ENCODE results near the gene GTF3C2.

The GTF3C2 gene

GRCh38 chr2:27356382-27357181 is at the start of gene GTF3C2:
GTF3C2 (minus strand) TSS chr2:27356764; CDS start chr2:27343554, 13,210 bp downstream.
- DNase-seq: peak; percentile 96

DNA sequence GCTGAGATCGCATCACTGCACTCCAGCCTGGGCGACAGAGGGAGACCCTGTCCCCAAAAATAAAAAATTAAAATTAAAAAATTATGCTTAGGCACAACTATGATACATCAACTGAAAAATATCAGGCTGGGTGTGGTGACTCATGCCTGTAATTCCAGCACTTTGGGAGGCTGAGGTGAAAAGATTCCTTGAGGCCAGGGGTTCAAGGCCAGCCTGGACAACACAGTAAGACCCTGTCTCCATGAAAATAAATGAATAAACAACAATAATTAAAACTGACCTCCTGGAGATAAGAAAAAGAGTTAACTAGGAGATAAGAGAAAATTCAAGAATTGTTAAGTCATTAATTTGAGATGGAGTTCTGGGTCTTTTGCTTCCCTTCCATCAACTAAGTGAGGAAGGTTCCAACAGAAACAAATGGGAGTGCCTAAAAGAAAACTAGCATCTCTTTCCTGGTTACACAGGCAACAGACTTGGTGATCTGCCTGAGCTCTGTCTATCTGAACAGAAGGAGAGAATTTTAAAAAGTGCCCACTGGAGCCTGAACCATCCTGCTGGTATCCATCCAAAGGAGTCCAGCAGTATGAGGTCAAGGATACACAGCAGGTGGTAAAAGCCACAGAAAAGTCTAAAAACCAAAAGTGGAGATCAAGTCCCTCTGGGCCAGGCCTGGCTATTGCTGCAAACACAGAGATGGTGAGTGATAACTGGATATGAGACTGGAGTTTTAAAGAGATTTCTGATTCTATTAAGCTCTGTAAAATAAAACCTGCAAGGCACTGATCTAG is 44.0 kb upstream of the GTF3C2 start:
- no peak for DNase-seq

- DNase-seq: no peak
Observed at GRCh38 chr2:27398962-27399361, 42.4 kb upstream of the GTF3C2 start.

DNA sequence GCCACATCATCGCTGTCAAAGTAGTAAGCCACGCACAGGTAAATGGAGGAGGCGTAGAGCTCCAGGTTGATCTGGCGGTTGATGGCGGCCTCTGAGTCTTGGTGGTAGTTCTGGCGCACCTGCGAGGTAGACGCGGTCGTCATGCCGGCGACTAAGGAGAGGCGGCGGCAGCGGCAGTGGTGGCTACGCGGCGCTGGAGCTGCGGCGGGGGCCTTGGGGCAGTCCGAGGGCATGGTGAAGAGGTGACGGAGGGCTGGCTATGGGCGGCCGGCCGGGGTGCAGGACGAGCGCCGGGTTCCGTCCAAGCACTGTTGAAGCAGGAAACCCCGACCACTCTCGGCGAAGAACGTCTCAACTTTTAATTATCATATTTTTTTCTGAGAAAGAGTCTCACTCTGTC is 36.7 kb upstream of the GTF3C2 start:
- DNase-seq: no peak

GRCh38 chr2:27390822-27391679 is 34.5 kb upstream of the GTF3C2 start:
- DNase-seq: peak; percentile 23

DNA sequence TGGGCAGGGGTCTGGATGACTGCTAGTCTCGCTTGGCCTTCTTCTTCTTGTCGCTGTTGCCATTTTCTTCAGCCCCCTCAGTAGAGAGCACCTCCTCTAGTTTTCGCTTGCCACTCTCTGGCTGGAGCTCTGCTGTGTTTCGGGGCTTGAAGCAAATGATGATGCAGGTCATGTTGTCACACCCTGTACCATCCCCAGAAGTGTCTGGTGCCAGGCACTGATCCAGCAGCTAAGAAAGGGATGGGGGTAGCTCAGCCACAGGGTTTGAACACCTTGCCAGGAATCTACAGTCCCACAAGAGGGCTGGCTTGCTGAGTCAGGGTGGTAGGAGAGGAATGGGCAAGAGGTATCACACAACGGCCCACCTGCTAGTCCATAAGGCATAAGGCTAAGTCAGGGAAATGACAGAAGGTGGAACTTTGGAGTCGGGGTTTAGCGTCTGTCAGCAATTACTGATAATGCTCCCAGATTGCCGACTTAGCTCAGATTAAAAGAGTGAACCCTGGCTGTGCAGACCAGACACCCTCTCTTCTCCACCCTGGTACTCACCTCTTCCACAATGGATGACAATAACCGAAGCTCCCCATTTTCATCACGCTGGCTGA is 25.1 kb upstream of the GTF3C2 start:
- no peak for DNase-seq

DNA sequence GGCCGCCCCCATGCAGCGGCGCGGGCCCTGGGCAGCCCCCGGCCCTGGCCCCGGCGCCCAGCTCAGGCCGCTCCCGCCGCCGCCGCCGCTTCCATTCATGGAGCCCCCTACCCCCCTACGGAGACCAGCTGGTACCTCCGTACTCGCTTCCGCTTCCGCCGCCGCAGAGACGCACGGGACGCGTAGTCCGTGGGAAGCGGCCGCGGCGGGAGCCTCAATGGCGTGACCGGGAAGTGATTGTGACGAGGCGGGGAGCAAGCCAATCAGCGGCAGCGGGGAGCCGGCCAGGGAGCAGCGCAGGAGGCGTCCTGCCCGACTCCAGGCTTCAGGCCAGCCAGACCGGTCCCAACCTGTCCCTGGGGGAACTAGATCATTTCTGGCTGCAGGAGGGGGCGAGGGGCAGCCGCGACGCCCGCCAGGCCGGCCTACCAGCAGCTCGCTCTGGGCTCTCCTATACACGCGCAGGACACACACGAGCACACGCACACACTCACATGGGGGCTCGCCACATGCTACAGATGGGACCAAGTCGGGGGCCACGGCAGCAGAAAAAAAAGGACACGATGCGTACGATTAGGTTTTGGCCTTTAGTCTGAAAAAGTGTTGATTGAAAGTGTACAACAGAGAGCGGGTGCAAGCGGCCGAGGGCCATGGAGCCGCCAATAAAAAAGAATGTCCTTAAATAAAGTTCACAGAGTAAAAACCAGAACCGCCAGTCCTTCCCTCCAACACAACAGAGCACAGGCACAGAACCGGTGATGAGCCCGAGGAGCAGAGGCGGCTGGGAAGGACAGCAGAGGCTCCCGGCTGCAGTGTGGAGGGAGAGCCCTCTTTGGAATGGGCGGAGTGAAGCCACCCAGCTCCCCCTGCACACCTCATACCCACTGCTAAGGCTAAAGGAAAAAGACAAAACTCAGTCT is 24.3 kb upstream of the GTF3C2 start, which contains the start of gene ZNF513:
Gene ZNF513, minus strand, starts transcription at position 109 of the 920 bp plus-strand sequence. CDS start 208 bp downstream, outside the sequence.
- DNase-seq: peak; percentile 95

DNA sequence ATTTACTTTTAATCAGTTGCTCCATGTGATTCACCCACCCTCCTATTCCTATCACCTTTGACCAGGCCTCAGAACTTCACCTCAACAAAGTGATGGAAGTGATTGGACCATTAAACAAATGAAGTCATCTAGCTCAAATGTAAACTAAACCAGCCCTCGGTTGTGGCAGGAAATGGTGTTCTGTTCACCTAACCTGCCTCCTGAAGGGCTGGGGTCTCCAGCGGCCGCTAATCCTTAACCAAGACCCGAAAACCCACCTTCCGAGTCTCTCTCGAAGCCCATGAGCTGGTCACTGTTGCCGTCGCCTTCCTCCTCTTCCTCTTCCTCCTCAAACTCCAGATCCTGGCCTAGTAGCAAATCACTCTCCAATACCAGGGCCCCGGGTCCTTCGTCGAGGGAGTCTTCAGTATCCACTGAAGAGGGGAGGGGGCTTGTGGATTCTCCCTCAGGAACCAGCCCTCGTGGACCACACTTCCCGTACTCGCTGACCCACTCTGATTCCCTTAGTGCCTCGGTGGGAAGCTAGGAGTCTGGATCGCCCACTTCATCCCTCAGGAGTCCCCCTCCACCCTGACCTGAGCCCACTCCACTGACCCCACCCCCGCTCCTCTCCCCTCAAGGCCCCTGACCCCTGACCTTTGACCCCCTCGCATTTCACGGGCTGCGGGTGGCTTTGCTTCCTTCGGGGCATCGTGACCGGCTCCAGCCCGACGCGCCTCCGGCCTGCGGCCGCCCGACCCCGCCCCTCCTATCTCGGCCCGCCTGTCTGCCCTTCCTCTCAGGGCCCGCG is 23.5 kb upstream of the GTF3C2 start:
- DNase-seq: peak; percentile 70

DNA sequence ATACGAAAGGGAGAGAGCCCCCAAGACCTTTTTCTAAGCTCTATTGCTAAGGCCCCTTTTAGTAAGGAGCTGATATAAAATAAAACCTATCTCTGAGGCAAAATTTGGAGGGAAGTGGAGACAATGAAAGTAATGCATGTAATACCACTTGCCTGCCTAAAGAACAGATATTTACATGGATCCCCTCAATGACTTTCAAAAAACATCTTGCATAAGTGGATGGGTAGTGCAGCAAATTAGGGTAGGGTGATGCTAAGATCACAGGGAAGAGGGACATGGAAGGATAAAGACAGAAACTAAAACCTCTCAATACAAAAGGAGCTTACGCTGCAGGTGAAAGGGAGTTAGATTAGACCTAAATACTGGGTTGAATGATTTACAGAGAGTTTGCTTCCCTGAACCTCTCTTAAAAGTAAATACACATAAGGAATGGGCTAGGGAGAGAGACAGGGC is 22.8 kb upstream of the GTF3C2 start:
- no peak for DNase-seq

- no peak for DNase-seq
Observed at GRCh38 chr2:27378809-27379290, 22.3 kb upstream of the GTF3C2 start.

DNA sequence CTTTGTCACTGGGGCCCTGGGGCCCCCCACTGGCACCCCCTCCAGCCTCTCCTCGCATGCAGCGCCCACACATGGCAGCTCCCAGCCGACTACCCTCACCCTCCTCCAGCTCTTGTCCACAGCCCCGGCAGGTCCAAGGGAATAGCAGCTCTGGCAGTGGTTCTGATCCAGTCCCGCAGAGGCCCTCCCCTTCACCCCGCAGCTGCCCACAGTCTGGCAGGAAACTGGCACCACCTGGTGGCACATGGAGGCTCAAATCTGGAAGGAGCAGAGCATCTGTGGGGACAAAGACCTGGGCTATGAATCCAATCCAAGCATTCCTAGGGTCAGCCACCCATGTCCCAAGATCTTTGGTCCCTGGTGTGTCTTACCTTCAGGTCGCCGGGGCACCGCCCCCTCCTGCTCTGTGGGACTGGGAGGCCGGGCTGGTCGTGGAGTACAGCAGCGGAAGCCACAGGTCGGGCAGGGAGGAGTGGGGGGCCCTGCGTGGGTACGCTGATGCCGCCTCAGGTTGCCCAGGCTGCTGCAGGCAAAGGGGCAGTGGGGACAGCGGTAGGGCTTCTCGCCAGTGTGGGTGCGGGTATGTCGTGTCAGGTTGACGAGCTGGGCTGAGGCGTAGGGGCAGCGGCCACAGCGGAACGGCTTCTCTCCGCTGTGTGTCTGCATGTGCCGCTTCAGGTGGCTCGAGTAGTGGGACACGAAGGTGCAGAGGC is 21.7 kb upstream of the GTF3C2 start:
- DNase-seq: no peak

GRCh38 chr2:27377618-27378095 is 21.1 kb upstream of the GTF3C2 start:
- no peak for DNase-seq

GRCh38 chr2:27376866-27377617 is 20.5 kb upstream of the GTF3C2 start:
- DNase-seq: no peak

DNA sequence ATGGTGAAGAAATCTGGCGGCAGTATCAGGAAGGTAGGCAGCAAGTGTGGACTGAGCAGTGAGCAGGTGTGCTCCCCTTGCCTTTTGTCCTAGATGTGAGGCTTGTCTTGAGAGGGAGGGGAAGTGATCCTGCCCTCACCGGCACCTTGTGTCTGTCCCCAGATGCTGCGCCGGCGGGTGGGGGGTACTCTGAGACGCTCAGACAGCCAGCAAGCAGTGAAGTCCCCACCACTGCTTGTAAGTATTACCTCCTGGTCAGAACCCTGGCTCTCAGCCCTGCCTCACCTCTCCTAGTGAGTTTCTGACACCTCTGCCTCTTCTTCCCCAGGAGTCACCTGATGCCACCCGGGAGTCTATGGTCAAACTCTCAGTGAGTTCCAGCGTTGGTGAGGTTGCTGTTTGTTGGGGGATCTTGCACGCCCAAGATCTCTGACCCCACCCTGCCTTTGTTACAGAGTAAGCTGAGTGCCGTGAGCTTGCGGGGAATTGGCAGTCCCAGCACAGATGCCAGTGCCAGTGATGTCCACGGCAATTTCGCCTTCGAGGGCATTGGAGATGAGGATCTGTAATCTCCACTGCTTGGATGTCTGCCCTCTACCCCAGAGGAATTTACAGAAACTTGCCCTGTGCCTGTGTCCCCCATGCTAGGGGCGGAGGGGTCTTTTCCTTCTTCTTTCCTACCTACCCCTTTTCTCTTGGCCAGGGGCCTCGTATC is 19.7 kb upstream of the GTF3C2 start:
- no peak for DNase-seq

GRCh38 chr2:27375513-27376099 is 19.0 kb upstream of the GTF3C2 start:
- no peak for DNase-seq

- no peak for DNase-seq
Observed at GRCh38 chr2:27373567-27373966, 17.0 kb upstream of the GTF3C2 start.

DNA sequence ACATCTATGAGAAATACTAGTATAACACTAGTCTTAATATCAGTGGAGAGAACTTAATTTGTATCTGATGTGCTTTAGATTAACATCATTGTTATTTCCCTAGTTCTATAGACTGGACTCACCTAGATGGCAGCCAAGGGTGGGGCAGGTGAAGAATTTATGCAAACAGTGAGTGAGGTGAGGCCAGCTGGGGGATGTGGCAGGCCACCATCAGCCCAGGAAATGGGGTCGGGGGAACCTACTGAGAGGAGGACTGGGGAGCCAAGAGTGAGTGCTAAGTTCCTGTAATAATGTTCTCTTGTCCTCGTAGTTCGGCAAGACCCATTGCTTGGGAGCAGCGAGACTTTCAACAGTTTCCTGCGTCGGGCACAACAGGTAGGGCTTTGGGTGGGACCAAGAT is 16.4 kb upstream of the GTF3C2 start:
- DNase-seq: no peak

Measured in activated CD4-positive, alpha-beta T cell treated with anti-CD3 and anti-CD28 coated beads, Interleukin-10, Interleukin-2, amounts not matched to agents 100 ng/mL and 50 ng/mL, durations not matched to agents 16 hours and 8 hours (primary cell).